K562 (cell line): ENCODE results near the gene TMCO4. TPM values are rescaled to one million over a fixed set of nuclear protein-coding genes. Genes with fewer than 3 reads are reported as not detected.

Source experiments
- ATAC-seq: fragments of 200-7000 bp; cut with Tn5 transposase; 3 replicates; pipeline ENCODE4 v1.9.1; 2020; ENCODE audit warnings: moderate library complexity
- BruUV-seq: library from RNA; stranded (reverse); fragments of 400-500 nt; replicated peaks from 2 replicates; lab custom pipeline; 2021; lab: Mats Ljungman, UMichigan
- CTCF ChIA-PET: fragments of 300-600 bp; formaldehyde crosslinking; extraction: SDS; loops from one replicate; lab custom pipeline; 2021; ENCODE audit warnings: low intra/inter-chr PET ratio; lab: Yijun Ruan, JAX
- POLR2A ChIA-PET: fragments of 300-600, 350-650 bp; sonication (Branson Sonifier 250); formaldehyde crosslinking; extraction: SDS; loops from one replicate; lab custom pipeline; 2021; ENCODE audit warnings: antibody characterized with exemption, inconsistent platforms; lab: Yijun Ruan, JAX
- DNase-seq, 4 experiments: peaks; one replicate each; pipeline versions ENCODE4 v3.0.0 to v3.0.0-alpha.2; 2011 to 2018; ENCODE audit warnings: low spot score in 3 of 4, mixed read lengths in 3 of 4; ENCODE audit errors: extremely low read depth in 1 of 4
- FAIRE-seq: peaks from 2 replicates; lab custom pipeline; 2011; peaks lifted over from hg19 to GRCh38; lab: Jason Lieb, UNC
- H2AFZ ChIP-seq: 2 replicates; pipeline ENCODE4 v1.6.0; 2011; ENCODE audit warnings: low read depth, low read length, control low read depth, inconsistent platforms
- H3K27ac ChIP-seq: fragments of 200-600 bp; 3 replicates; pipeline ENCODE4 v1.8.0; 2011; ENCODE audit warnings: low read depth, mild to moderate bottlenecking, control low read depth, inconsistent platforms, low read length, moderate library complexity, mixed read lengths; ENCODE audit errors: extremely low read depth
- H3K27me3 ChIP-seq, 2 experiments: fragments of 300-600 bp in 1 of 2; 2 replicates in 1 of 2; 3 replicates in 1 of 2; pipeline versions ENCODE4 v1.6.0 to v1.8.0; 2011; ENCODE audit warnings: inconsistent platforms in 2 of 2, low read length in 2 of 2, mild to moderate bottlenecking in 1 of 2, mixed read lengths in 1 of 2, moderate library complexity in 1 of 2; ENCODE audit not compliant: control insufficient read depth in 2 of 2, insufficient read depth in 2 of 2
- H3K36me3 ChIP-seq: fragments of 300-600 bp; 3 replicates; pipeline ENCODE4 v1.8.0; 2011; ENCODE audit warnings: mild to moderate bottlenecking, low read length, inconsistent platforms; ENCODE audit not compliant: control insufficient read depth, insufficient read depth
- H3K4me1 ChIP-seq, 2 experiments: fragments of 200-600 bp in 1 of 2; replicated peaks in 1 of 2; 2 replicates in 1 of 2; 3 replicates in 1 of 2; pipeline versions ENCODE4 v1.5.1 to v1.8.0; 2011; ENCODE audit warnings: inconsistent platforms in 2 of 2, low read length in 2 of 2, mild to moderate bottlenecking in 1 of 2, mixed read lengths in 1 of 2, moderate library complexity in 1 of 2; ENCODE audit not compliant: control insufficient read depth in 2 of 2, insufficient read depth in 2 of 2
- H3K4me2 ChIP-seq: 2 replicates; pipeline ENCODE4 v1.6.1; 2011; ENCODE audit warnings: low read length, control low read depth, inconsistent platforms, mixed read lengths; ENCODE audit not compliant: insufficient read depth
- H3K4me3 ChIP-seq: fragments of 200-600 bp; sonication (generic), shearing (Covaris generic); 2 replicates; pipeline ENCODE4 v1.5.1; 2016; ENCODE audit warnings: control low read depth, inconsistent platforms
- H3K79me2 ChIP-seq: fragments of 200-600 bp; 3 replicates; pipeline ENCODE4 v1.8.0; 2011; ENCODE audit warnings: low read length, inconsistent platforms; ENCODE audit not compliant: control insufficient read depth, insufficient read depth
- H3K9ac ChIP-seq, 2 experiments: 2 replicates each; pipeline versions ENCODE4 v1.6.0 to v1.6.1; 2011; ENCODE audit warnings: low read depth in 2 of 2, low read length in 2 of 2, control low read depth in 1 of 2, inconsistent platforms in 1 of 2, mild to moderate bottlenecking in 1 of 2, mixed read lengths in 1 of 2; ENCODE audit not compliant: insufficient read depth in 1 of 2
- H3K9me1 ChIP-seq: one replicate; pipeline ENCODE4 v1.6.0; 2011; ENCODE audit warnings: inconsistent platforms, mild to moderate bottlenecking, low read length, moderate library complexity; ENCODE audit not compliant: control insufficient read depth, insufficient read depth
- H3K9me3 ChIP-seq: replicated peaks from 2 replicates; pipeline ENCODE4 v1.5.1; 2011; ENCODE audit warnings: low read depth, low read length, inconsistent platforms; ENCODE audit not compliant: control insufficient read depth, insufficient read depth
- H4K20me1 ChIP-seq: replicated peaks from 2 replicates; pipeline ENCODE4 v1.6.1; 2011; ENCODE audit warnings: low read length, inconsistent platforms, mixed read lengths; ENCODE audit not compliant: control insufficient read depth, insufficient read depth
- ATF4 ChIP-seq: fragments of 450-650 bp; formaldehyde crosslinking; IDR thresholded peaks from 2 replicates; pipeline ENCODE4 v1.4.0; 2022; ENCODE audit warnings: mild to moderate bottlenecking, moderate library complexity
- BCL6 ChIP-seq: fragments of 250-450 bp; sonication (Bioruptor Pico); IDR thresholded peaks from 2 replicates; pipeline ENCODE4 v1.4.0; 2020
- BCOR ChIP-seq: fragments of 450-650 bp; IDR thresholded peaks from 2 replicates; pipeline ENCODE4 v1.6.1; 2016
- EHMT2 ChIP-seq: fragments of 450-650 bp; IDR thresholded peaks from 2 replicates; pipeline ENCODE4 v1.6.1; 2018; ENCODE audit warnings: antibody characterized with exemption
- FOXK1 ChIP-seq: sonication (generic); formaldehyde crosslinking; IDR thresholded peaks from 2 replicates; pipeline ENCODE4 v1.8.0; 2022; ENCODE audit warnings: missing genetic modification reagents, mild to moderate bottlenecking, borderline replicate concordance
- NFIC ChIP-seq: fragments of 450-650 bp; IDR thresholded peaks from 2 replicates; pipeline ENCODE4 v1.6.1; 2017; ENCODE audit warnings: mild to moderate bottlenecking, inconsistent platforms
- PTBP1 ChIP-seq: fragments of 200-400 bp; formaldehyde crosslinking; IDR thresholded peaks from 2 replicates; pipeline ENCODE4 v1.6.1; 2017; ENCODE audit warnings: low read depth, low read length
- RBM25 ChIP-seq: fragments of 200-400 bp; formaldehyde crosslinking; IDR thresholded peaks from 2 replicates; pipeline ENCODE4 v1.6.1; 2018; ENCODE audit warnings: low read length, low read depth, moderate library complexity; ENCODE audit not compliant: severe bottlenecking
- UBTF ChIP-seq, 2 experiments: IDR thresholded peaks; 2 replicates each; pipeline ENCODE4 v1.6.1; 2012; ENCODE audit warnings: improper control_type of control experiment in 2 of 2, low read depth in 2 of 2, low read length in 2 of 2, borderline replicate concordance in 1 of 2
- ZFP36 ChIP-seq: fragments of 150-350 bp; IDR thresholded peaks from 2 replicates; pipeline ENCODE4 v1.6.1; 2018; ENCODE audit warnings: low read length, low read depth; ENCODE audit not compliant: partially characterized antibody
- ZKSCAN1 ChIP-seq: fragments of 150-350 bp; IDR thresholded peaks from 2 replicates; pipeline ENCODE4 v1.6.1; 2016; ENCODE audit warnings: low read depth, low read length
- ZSCAN32 ChIP-seq: fragments of 450-650 bp; formaldehyde crosslinking; IDR thresholded peaks from 2 replicates; pipeline ENCODE4 v1.4.0; 2020; ENCODE audit warnings: mild to moderate bottlenecking, moderate library complexity
- WGBS: fragments of 100-300 bp; shearing (Covaris generic); methylation state at CpG from one replicate; pipeline ENCODE4 v1.1.6; 2016; ENCODE audit warnings: low coverage, mixed read lengths; ENCODE audit not compliant: insufficient coverage; ENCODE audit errors: missing lambda C conversion rate; 5-methylcytosine and 5-hydroxymethylcytosine counted together
- in situ Hi-C: fragments of 300-500 bp; cut with MboI; formaldehyde crosslinking; loops from 4 replicates; pipeline ENCODE4 v1.15.0; 2018; ENCODE audit warnings: inconsistent platforms, mixed read lengths
- intact Hi-C: fragments of 100-400 bp; cut with micrococcal nuclease; formaldehyde crosslinking; loops from 2 replicates; pipeline ENCODE4 v1.14.2; 2022
- polyA plus RNA-seq, 8 experiments: library from polyadenylated mRNA; depleted of rRNA in 4 of 8; stranded (reverse) in 5 of 8; unstranded in 3 of 8; fragments of >200 nt; fragmentation: Nextera tagmentation in 2 of 8; fragmentation: Illumina TruSeq in 1 of 8; extraction: Ambion mirVana in 2 of 8; extraction: Trizol in 1 of 8; gene quantifications; 2 replicates each; pipeline versions ENCODE4 v1.2.1 to v1.2.3, GENCODE V29; 2011 to 2014; ENCODE audit warnings: inconsistent platforms in 1 of 8, missing spikeins in 1 of 8
- total RNA-seq, 7 experiments: library from RNA; depleted of rRNA in 6 of 7; stranded (reverse); fragments of >200 nt in 6 of 7; fragmentation: Illumina TruSeq in 2 of 7; extraction: Trizol in 2 of 7; gene quantifications; 2 replicates each; pipeline versions ENCODE4 v1.2.1 to v1.2.3, GENCODE V29; 2011 to 2021; ENCODE audit warnings: low replicate concordance in 1 of 7
- TF ChIP-seq, protein P1 (sequence below): fragments of 450-650 bp; IDR thresholded peaks from 2 replicates; pipeline ENCODE4 v1.6.1; 2016; ENCODE audit warnings: low read depth, mild to moderate bottlenecking, moderate library complexity

TMCO4 gene
- total and polyA plus RNA-seq, 9 of the 15 experiments (the other 6 are each of a cell fraction or from before 2014, with no cell fraction given): 0.06 to 2.1 (median 1.2) TPM

DNA sequence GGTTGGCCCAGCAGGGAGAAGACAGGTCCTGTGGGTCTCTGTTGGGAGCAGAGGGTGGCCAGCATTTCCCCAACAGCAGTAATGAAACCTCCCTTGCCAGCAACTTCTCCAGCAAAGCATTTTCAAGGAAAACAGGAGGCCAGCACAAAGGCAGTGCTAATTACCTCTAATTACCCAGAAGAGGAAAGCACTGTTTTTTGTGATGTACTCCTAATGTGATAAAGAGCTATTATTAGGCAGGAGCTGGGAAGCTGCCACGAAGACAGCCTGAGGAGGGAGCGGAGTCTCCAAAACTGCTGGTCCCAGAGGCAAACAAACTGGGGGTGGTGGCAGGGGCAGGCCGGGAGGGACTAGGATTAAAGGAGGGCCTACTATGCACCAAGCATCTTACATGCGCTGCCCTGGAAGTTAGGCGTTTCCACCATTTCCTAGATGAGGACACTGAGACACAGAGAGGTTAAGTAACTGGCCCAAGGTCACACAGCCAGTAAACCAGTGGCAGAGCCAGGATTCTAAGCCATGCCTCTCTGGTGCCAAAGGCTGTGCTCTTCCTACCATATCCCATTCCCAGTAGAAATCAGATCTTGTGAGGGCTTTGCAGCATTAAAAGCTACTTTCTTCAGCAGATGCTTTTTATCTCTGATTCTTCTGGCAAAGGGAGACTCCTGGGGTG lies 110.5 kb downstream of the TMCO4 start:
- Histone ChIP-seq H3K9ac (no peak overlapping the region), H4K20me1 (no peaks in the 10 kb centered on the region), H3K27me3 (peaks cover 9 to 45% of the 10 kb centered on the region in 2 experiments; a peak in 4 of 5 replicates), H3K4me3 (no peak overlapping the region), H2AFZ (no peak overlapping the region), H3K27ac (no peak overlapping the region), H3K36me3 (no peaks in the 10 kb centered on the region), H3K4me2 (no peak overlapping the region), H3K9me1 (no peaks in the 10 kb centered on the region), H3K79me2 (no peaks in the 10 kb centered on the region), H3K9me3 (no peaks in the 10 kb centered on the region), H3K4me1 (no peaks in the 10 kb centered on the region)
- TF ChIP-seq FOXK1 (CRISPR knock-in tag) (no peak), ZKSCAN1 (0 out of 2 replicates have a peak, but pooled peaks have one; percentile 26), ZSCAN32 (CRISPR knock-in tag) (no peak), ATF4 (CRISPR knock-in tag) (no peak), PTBP1 (0 out of 2 replicates have a peak, but pooled peaks have one; percentile 45), BCL6 (CRISPR knock-in tag) (no peak), EHMT2 (no peak), UBTF (IDR thresholded peaks at IDR 0.05; ENCODE audit: borderline replicate concordance in 1 of 2, low read depth in 2 of 2, low read length in 2 of 2) (no peak), BCOR (peak; percentile 54; the same call in 1 of the 2 replicates), NFIC (no peak), ZFP36 (peak; percentile 85), RBM25 (peak; percentile 84)
- TF ChIP-seq, protein P1, sequence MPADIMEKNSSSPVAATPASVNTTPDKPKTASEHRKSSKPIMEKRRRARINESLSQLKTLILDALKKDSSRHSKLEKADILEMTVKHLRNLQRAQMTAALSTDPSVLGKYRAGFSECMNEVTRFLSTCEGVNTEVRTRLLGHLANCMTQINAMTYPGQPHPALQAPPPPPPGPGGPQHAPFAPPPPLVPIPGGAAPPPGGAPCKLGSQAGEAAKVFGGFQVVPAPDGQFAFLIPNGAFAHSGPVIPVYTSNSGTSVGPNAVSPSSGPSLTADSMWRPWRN: no peak
- in situ Hi-C loops: no loop called here
- DNase-seq (no peak), ATAC-seq (no peak), FAIRE-seq (no peak)
- POLR2A ChIA-PET: interaction anchor here (0.5 to 0.6 kb wide), 2 partner anchors 18 to 97 kb away, joined by 3 to 5 read pairs; no protein-coding TSS in a partner anchor
- intact Hi-C loops: no loop called here
- no TSS peak for BruUV-seq
- CTCF ChIA-PET: no interaction called here
- WGBS: 8% methylated on average over 5 of the region's 5 CpGs
